Measurements from ENCODE around the gene ARMC5.
A peak's percentile ranks its signal among the peaks of the same experiment; 100 is the strongest.

ARMC5 gene

GRCh38 chr16:31487071-31487719 lies 27.9 kb downstream of the ARMC5 start:
- peaks cover 15% of the 10 kb centered on the region for H3K27me3 Mint-ChIP-seq (ENCODE audit: low read depth)

GRCh38 chr16:31487720-31488467 lies 28.6 kb downstream of the ARMC5 start:
- H3K36me3 Mint-ChIP-seq (ENCODE audit: low read depth), result peaks cover 8% of the 10 kb centered on the region
- peak overlapping the region; percentile 84 for H3K4me3 Mint-ChIP-seq
- H3K4me1 Mint-ChIP-seq (ENCODE audit: low read depth), result peaks cover 6% of the 10 kb centered on the region
- H3K27me3 Mint-ChIP-seq (ENCODE audit: low read depth), result peaks cover 10% of the 10 kb centered on the region
- no peak overlapping the region for H3K27ac Mint-ChIP-seq
- no peaks in the 10 kb centered on the region for H3K9me3 Mint-ChIP-seq

More at GRCh38 chr16:31487071-31487719, 27.9 kb downstream of the ARMC5 start:
- Mint-ChIP-seq H3K4me1 (ENCODE audit: low read depth) (peaks cover 6% of the 10 kb centered on the region), H3K4me3 (peak overlapping the region; percentile 84), H3K27ac (no peak overlapping the region), H3K9me3 (no peaks in the 10 kb centered on the region), H3K36me3 (ENCODE audit: low read depth) (peaks cover 8% of the 10 kb centered on the region)

- no peaks in the 10 kb centered on the region for H3K9me3 Mint-ChIP-seq
- H3K27me3 Mint-ChIP-seq (ENCODE audit: low read depth), result peaks cover 10% of the 10 kb centered on the region
- H3K4me1 Mint-ChIP-seq (ENCODE audit: low read depth), result peaks cover 6% of the 10 kb centered on the region
- H3K4me3 Mint-ChIP-seq, result peak overlapping the region; percentile 21
- peaks cover 8% of the 10 kb centered on the region for H3K36me3 Mint-ChIP-seq (ENCODE audit: low read depth)
- H3K27ac Mint-ChIP-seq, result no peak overlapping the region
Observed at GRCh38 chr16:31488468-31489297, 29.4 kb downstream of the ARMC5 start.

- no peaks in the 10 kb centered on the region for H3K9me3 Mint-ChIP-seq
- peaks cover 6% of the 10 kb centered on the region for H3K4me1 Mint-ChIP-seq (ENCODE audit: low read depth)
- H3K27ac Mint-ChIP-seq, result no peak overlapping the region
- H3K27me3 Mint-ChIP-seq (ENCODE audit: low read depth), result peaks cover 10% of the 10 kb centered on the region
- peaks cover 8% of the 10 kb centered on the region for H3K36me3 Mint-ChIP-seq (ENCODE audit: low read depth)
- peak overlapping the region; percentile 21 for H3K4me3 Mint-ChIP-seq
Observed at GRCh38 chr16:31489298-31489564, 29.9 kb downstream of the ARMC5 start.

GRCh38 chr16:31489616-31490584 lies 30.6 kb downstream of the ARMC5 start:
- Mint-ChIP-seq H3K27me3 (ENCODE audit: low read depth) (peaks cover 10% of the 10 kb centered on the region), H3K27ac (no peak overlapping the region), H3K9me3 (no peaks in the 10 kb centered on the region), H3K4me3 (peak overlapping the region; percentile 45), H3K4me1 (ENCODE audit: low read depth) (peaks cover 6% of the 10 kb centered on the region), H3K36me3 (ENCODE audit: low read depth) (peaks cover 8% of the 10 kb centered on the region)

- peaks cover 8% of the 10 kb centered on the region for H3K36me3 Mint-ChIP-seq (ENCODE audit: low read depth)
- no peaks in the 10 kb centered on the region for H3K27me3 Mint-ChIP-seq (ENCODE audit: low read depth)
- no peak overlapping the region for H3K4me3 Mint-ChIP-seq
- no peak overlapping the region for H3K27ac Mint-ChIP-seq
- H3K4me1 Mint-ChIP-seq (ENCODE audit: low read depth), result peaks cover 4% of the 10 kb centered on the region
- H3K9me3 Mint-ChIP-seq, result no peaks in the 10 kb centered on the region
Observed at GRCh38 chr16:31491778-31492418, 32.6 kb downstream of the ARMC5 start.

GRCh38 chr16:31493506-31494125 lies 34.3 kb downstream of the ARMC5 start:
- Mint-ChIP-seq H3K4me1 (ENCODE audit: low read depth) (no peaks in the 10 kb centered on the region), H3K9me3 (no peaks in the 10 kb centered on the region)

GRCh38 chr16:31496670-31497069 lies 37.4 kb downstream of the ARMC5 start:
- H3K36me3 Mint-ChIP-seq (ENCODE audit: low read depth), result peaks cover 12% of the 10 kb centered on the region

More at GRCh38 chr16:31493506-31494125, 34.3 kb downstream of the ARMC5 start:
- Mint-ChIP-seq H3K36me3 (ENCODE audit: low read depth) (peaks cover 15% of the 10 kb centered on the region), H3K4me3 (no peak overlapping the region), H3K27ac (no peak overlapping the region), H3K27me3 (ENCODE audit: low read depth) (no peaks in the 10 kb centered on the region)

GRCh38 chr16:31498493-31498892 lies 39.2 kb downstream of the ARMC5 start:
- H3K4me3 Mint-ChIP-seq, result no peak overlapping the region
- no peak overlapping the region for H3K27ac Mint-ChIP-seq
- H3K36me3 Mint-ChIP-seq (ENCODE audit: low read depth), result peaks cover 12% of the 10 kb centered on the region
- no peaks in the 10 kb centered on the region for H3K27me3 Mint-ChIP-seq (ENCODE audit: low read depth)
- no peaks in the 10 kb centered on the region for H3K4me1 Mint-ChIP-seq (ENCODE audit: low read depth)
- H3K9me3 Mint-ChIP-seq, result no peaks in the 10 kb centered on the region

More at GRCh38 chr16:31496670-31497069, 37.4 kb downstream of the ARMC5 start:
- no peak overlapping the region for H3K27ac Mint-ChIP-seq
- H3K9me3 Mint-ChIP-seq, result no peaks in the 10 kb centered on the region
- no peak overlapping the region for H3K4me3 Mint-ChIP-seq
- no peaks in the 10 kb centered on the region for H3K27me3 Mint-ChIP-seq (ENCODE audit: low read depth)
- no peaks in the 10 kb centered on the region for H3K4me1 Mint-ChIP-seq (ENCODE audit: low read depth)

GRCh38 chr16:31499928-31500327 lies 40.6 kb downstream of the ARMC5 start:
- peaks cover 2% of the 10 kb centered on the region for H3K4me1 Mint-ChIP-seq (ENCODE audit: low read depth)
- H3K36me3 Mint-ChIP-seq (ENCODE audit: low read depth), result peaks cover 13% of the 10 kb centered on the region
- H3K9me3 Mint-ChIP-seq, result no peaks in the 10 kb centered on the region
- no peak overlapping the region for H3K27ac Mint-ChIP-seq
- no peak overlapping the region for H3K4me3 Mint-ChIP-seq
- no peaks in the 10 kb centered on the region for H3K27me3 Mint-ChIP-seq (ENCODE audit: low read depth)

- Mint-ChIP-seq H3K4me1 (ENCODE audit: low read depth) (peaks cover 11% of the 10 kb centered on the region), H3K27me3 (ENCODE audit: low read depth) (no peaks in the 10 kb centered on the region), H3K27ac (no peak overlapping the region), H3K9me3 (no peaks in the 10 kb centered on the region), H3K4me3 (no peak overlapping the region), H3K36me3 (ENCODE audit: low read depth) (peaks cover 17% of the 10 kb centered on the region)
Observed at GRCh38 chr16:31501226-31501965, 42.1 kb downstream of the ARMC5 start.

GRCh38 chr16:31501966-31502348 lies 42.7 kb downstream of the ARMC5 start:
- Mint-ChIP-seq H3K9me3 (no peaks in the 10 kb centered on the region), H3K27me3 (ENCODE audit: low read depth) (no peaks in the 10 kb centered on the region), H3K4me3 (no peak overlapping the region), H3K27ac (no peak overlapping the region), H3K4me1 (ENCODE audit: low read depth) (peaks cover 13% of the 10 kb centered on the region), H3K36me3 (ENCODE audit: low read depth) (peaks cover 17% of the 10 kb centered on the region)

- Mint-ChIP-seq H3K27me3 (ENCODE audit: low read depth) (no peaks in the 10 kb centered on the region), H3K9me3 (no peaks in the 10 kb centered on the region), H3K27ac (no peak overlapping the region), H3K4me3 (no peak overlapping the region), H3K4me1 (ENCODE audit: low read depth) (peaks cover 20% of the 10 kb centered on the region), H3K36me3 (ENCODE audit: low read depth) (peaks cover 15% of the 10 kb centered on the region)
Observed at GRCh38 chr16:31502981-31503380, 43.7 kb downstream of the ARMC5 start.

All from T-helper 1 cell treated with Interleukin-12 subunit alpha and Interleukin-12 subunit beta and Interleukin-4 antibody, amounts not matched to agents 30 μg/mL and 1 μg/mL, for 36 hours (primary cell).